DND-41 (cell line): ENCODE results near the gene CENPX.

Source experiments
- ATAC-seq: fragments of 200-7000 bp; cut with Tn5 transposase; 3 replicates; pipeline ENCODE4 v1.9.1; 2021; ENCODE audit warnings: low read depth; ENCODE audit not compliant: insufficient read depth
- DNase-seq: peaks from one replicate; pipeline ENCODE4 v3.0.0-alpha.2; 2020
- H2AFZ ChIP-seq: 2 replicates; pipeline ENCODE4 v1.6.0; 2012; ENCODE audit warnings: low read depth, low read length
- H3K27ac ChIP-seq: 2 replicates; pipeline ENCODE4 v1.5.1; 2012; ENCODE audit warnings: low read length, inconsistent platforms
- H3K27me3 ChIP-seq: fragments of 200-600 bp; sonication (generic); 2 replicates; pipeline ENCODE4 v1.6.0; 2012; ENCODE audit warnings: low read length, mild to moderate bottlenecking, inconsistent platforms; ENCODE audit not compliant: insufficient read depth, poor library complexity
- H3K36me3 ChIP-seq: 2 replicates; pipeline ENCODE4 v1.5.1; 2012; ENCODE audit warnings: low read length, inconsistent platforms; ENCODE audit not compliant: insufficient read depth
- H3K4me1 ChIP-seq: 2 replicates; pipeline ENCODE4 v1.5.1; 2012; ENCODE audit warnings: mild to moderate bottlenecking, low read length; ENCODE audit not compliant: insufficient read depth
- H3K4me2 ChIP-seq: 2 replicates; pipeline ENCODE4 v1.6.0; 2012; ENCODE audit warnings: mild to moderate bottlenecking, moderate library complexity, low read length, inconsistent platforms; ENCODE audit not compliant: insufficient read depth
- H3K4me3 ChIP-seq, 2 experiments: fragments of 200-600 bp in 1 of 2; shearing (Covaris generic) in 1 of 2; 2 replicates each; pipeline ENCODE4 v1.5.1; 2012 to 2016; ENCODE audit warnings: inconsistent platforms in 2 of 2, low read length in 2 of 2, mild to moderate bottlenecking in 2 of 2, low read depth in 1 of 2, moderate library complexity in 1 of 2
- H3K79me2 ChIP-seq: 2 replicates; pipeline ENCODE4 v1.6.0; 2012; ENCODE audit warnings: low read length, inconsistent platforms; ENCODE audit not compliant: insufficient read depth
- H3K9ac ChIP-seq: 2 replicates; pipeline ENCODE4 v1.6.0; 2012; ENCODE audit warnings: low read depth, mild to moderate bottlenecking, inconsistent platforms, low read length, moderate library complexity
- H3K9me3 ChIP-seq: 2 replicates; pipeline ENCODE4 v1.5.1; 2012; ENCODE audit warnings: low read length, moderate library complexity, mild to moderate bottlenecking, inconsistent platforms; ENCODE audit not compliant: insufficient read depth, severe bottlenecking
- H4K20me1 ChIP-seq: 2 replicates; pipeline ENCODE4 v1.6.0; 2012; ENCODE audit warnings: low read length; ENCODE audit not compliant: insufficient read depth
- EZH2 ChIP-seq: IDR thresholded peaks from 3 replicates; pipeline ENCODE4 v1.6.1; 2012; ENCODE audit warnings: borderline replicate concordance, low read depth, mild to moderate bottlenecking, moderate library complexity, low read length, inconsistent platforms; ENCODE audit not compliant: severe bottlenecking
- TF ChIP-seq, protein P1 (sequence below): IDR thresholded peaks from 2 replicates; pipeline ENCODE4 v1.5.1; 2012; ENCODE audit warnings: borderline replicate concordance, low read length, moderate library complexity, mild to moderate bottlenecking; ENCODE audit not compliant: poor library complexity, severe bottlenecking; ENCODE audit errors: extremely low read depth

The CENPX gene

DNA sequence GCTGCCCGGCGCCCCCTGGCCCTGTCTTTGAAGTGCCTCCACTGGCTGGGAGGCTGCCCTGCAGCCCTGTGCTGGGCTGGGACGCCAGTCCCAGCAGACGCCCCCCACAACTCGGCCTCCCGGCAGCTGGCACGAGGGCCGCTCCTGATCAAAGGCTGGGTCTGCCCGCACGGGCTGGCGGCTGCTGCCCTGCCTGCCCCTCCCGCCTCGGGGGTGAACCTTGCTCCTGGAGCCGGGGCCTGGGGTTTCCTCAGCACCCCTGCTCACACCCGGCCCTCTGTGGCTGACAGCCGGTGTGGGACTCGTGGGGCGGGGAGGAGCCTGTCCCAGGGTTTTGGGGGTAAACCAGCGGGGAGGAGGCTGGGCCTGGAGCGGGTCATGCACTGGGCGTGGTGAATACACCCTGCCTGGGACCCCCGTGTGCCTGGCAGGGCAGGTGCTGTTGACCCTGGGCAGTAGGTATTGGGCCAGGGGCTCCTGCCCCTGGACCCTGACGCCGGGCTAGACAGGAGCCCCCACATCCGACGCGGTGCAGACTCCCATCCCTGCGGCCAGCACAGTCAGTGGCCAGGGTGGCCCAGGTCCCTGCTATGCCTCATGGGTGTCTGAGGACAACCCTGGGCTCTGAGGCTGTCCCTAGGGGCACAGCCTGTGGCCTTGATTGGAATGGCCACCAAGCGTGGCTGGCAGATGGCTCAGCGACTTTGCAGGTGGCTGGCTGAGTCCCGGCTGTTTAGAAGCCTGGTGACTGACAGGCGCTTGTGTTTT, 21.7 kb downstream of the CENPX start:
- no peak for ATAC-seq
- Histone ChIP-seq H3K9ac (no peak overlapping the region), H4K20me1 (peaks cover 4% of the 10 kb centered on the region; the same call in 1 of the 2 replicates), H3K27ac (no peak overlapping the region), H3K4me1 (no peaks in the 10 kb centered on the region), H3K36me3 (no peaks in the 10 kb centered on the region), H2AFZ (no peak overlapping the region), H3K27me3 (no peaks in the 10 kb centered on the region), H3K4me2 (no peak overlapping the region), H3K9me3 (no peaks in the 10 kb centered on the region), H3K4me3 (no peak overlapping the region), H3K79me2 (no peaks in the 10 kb centered on the region)
- TF ChIP-seq, protein P1, sequence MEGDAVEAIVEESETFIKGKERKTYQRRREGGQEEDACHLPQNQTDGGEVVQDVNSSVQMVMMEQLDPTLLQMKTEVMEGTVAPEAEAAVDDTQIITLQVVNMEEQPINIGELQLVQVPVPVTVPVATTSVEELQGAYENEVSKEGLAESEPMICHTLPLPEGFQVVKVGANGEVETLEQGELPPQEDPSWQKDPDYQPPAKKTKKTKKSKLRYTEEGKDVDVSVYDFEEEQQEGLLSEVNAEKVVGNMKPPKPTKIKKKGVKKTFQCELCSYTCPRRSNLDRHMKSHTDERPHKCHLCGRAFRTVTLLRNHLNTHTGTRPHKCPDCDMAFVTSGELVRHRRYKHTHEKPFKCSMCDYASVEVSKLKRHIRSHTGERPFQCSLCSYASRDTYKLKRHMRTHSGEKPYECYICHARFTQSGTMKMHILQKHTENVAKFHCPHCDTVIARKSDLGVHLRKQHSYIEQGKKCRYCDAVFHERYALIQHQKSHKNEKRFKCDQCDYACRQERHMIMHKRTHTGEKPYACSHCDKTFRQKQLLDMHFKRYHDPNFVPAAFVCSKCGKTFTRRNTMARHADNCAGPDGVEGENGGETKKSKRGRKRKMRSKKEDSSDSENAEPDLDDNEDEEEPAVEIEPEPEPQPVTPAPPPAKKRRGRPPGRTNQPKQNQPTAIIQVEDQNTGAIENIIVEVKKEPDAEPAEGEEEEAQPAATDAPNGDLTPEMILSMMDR, result no peak
- no peak for TF ChIP-seq EZH2
- DNase-seq, result no peak

DNA sequence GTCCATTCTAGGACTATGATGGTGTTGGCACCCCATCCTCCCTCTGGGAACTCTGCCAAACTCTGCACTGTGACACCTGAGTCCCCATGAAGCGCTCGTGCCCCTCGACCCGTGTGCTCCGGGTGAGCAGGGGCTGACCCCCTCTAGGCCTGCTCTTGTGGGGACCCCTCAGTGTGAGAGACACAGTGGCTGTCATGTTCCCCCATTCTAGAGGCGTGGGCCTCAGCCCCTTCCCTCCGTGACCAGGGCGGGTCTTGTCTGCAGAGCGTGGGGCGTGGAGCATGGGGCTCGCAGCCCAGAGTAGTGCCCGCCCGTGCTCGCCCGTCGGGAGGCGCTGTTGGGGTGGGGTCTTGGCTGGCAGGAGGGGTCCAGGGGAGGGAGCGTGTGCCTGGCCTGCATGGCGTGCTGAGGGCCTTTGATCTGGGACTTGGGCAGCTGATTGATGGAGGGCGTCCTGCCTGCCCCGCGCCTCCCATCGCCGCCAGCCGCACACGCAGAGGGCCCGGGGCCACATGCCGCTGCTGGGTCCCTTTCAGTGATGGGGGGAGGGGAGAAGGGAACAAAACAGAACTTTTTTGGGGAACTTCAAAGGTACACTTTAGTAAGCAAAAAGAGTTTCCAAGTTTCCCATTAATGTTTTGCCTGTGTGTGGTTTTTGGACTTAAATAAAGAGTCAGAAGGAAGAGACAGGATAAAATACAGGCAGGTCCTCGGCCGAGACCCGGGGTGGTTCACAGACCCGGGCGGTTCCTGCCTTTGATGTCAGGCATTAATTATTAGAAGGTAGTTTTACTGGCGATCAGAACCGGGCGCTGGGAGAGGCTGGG, 22.5 kb downstream of the CENPX start:
- Histone ChIP-seq H4K20me1 (peaks cover 4% of the 10 kb centered on the region; the same call in 1 of the 2 replicates), H3K9ac (no peak overlapping the region), H3K27me3 (no peaks in the 10 kb centered on the region), H3K36me3 (no peaks in the 10 kb centered on the region), H3K4me2 (no peak overlapping the region), H2AFZ (no peak overlapping the region), H3K4me3 (no peak overlapping the region), H3K9me3 (no peaks in the 10 kb centered on the region), H3K4me1 (no peaks in the 10 kb centered on the region), H3K27ac (no peak overlapping the region), H3K79me2 (no peaks in the 10 kb centered on the region)
- no peak for TF ChIP-seq EZH2
- TF ChIP-seq, protein P1, result no peak
- ATAC-seq (no peak), DNase-seq (no peak)

DNA sequence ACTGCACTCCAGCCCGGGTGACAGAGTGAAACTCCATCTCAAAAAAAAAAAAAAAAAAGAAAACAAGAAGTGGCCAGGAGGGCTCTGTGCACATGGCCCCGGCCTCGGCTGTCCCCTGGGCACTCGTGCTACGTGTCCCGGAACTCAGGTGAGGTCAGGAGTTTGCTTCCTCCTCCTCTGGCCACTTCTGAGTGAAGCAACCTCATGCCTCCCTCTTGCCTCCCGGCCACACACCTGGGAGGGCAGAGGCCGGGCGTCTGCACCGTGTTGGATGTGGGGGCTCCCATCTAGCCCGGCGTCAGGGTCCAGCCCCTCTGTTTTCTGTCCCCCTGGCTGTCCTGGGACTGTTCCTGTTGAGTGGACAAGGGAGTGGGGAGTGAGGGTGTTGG, 23.1 kb downstream of the CENPX start:
- TF ChIP-seq EZH2, result no peak
- Histone ChIP-seq H2AFZ (no peak overlapping the region), H3K4me2 (no peak overlapping the region), H3K4me3 (no peak overlapping the region), H3K79me2 (no peaks in the 10 kb centered on the region), H3K9me3 (no peaks in the 10 kb centered on the region), H3K27ac (no peak overlapping the region), H3K9ac (no peak overlapping the region), H3K4me1 (no peaks in the 10 kb centered on the region), H3K27me3 (no peaks in the 10 kb centered on the region), H3K36me3 (no peaks in the 10 kb centered on the region), H4K20me1 (peaks cover 4% of the 10 kb centered on the region; the same call in 1 of the 2 replicates)
- no peak for ATAC-seq
- DNase-seq, result no peak
